DOHH2 (cell line): ENCODE measurements around the gene NOCT.

Experiments used
- EZH2phosphoT487 ChIP-seq: fragments of 200-600 bp; sonication (generic); IDR thresholded peaks from 2 replicates; pipeline ENCODE4 v1.6.1; 2017; ENCODE audit warnings: borderline replicate concordance, mild to moderate bottlenecking, antibody characterized with exemption, low read length, moderate library complexity, mixed read lengths
- TF ChIP-seq, protein P1 (sequence below): fragments of 200-600 bp; sonication (generic); IDR thresholded peaks from one replicate; pipeline ENCODE4 v1.5.1; 2014; ENCODE audit warnings: antibody characterized with exemption, mild to moderate bottlenecking, low read depth, low read length; ENCODE audit not compliant: poor library complexity, severe bottlenecking

DNA sequence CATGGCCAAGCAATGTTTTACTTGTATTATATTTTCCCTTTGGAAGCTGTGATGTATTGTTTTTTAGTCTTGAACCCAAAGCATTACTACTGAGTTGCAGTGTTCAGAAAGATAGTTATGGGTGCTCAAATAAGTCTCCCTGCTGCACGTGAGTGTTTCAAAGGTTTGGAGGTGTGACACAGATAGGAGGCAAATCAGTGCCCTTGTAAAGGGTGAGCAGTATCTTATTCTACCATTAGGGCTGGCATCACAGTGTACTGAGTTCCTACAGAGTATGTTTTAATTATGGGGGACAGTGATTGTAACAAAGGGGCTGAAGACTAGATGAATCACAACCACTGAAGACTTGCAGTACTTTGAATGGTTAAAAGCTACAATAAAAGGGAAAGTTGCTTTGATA is 38.3 kb downstream of the NOCT start:
- no peak for TF ChIP-seq EZH2phosphoT487
- TF ChIP-seq, protein P1, sequence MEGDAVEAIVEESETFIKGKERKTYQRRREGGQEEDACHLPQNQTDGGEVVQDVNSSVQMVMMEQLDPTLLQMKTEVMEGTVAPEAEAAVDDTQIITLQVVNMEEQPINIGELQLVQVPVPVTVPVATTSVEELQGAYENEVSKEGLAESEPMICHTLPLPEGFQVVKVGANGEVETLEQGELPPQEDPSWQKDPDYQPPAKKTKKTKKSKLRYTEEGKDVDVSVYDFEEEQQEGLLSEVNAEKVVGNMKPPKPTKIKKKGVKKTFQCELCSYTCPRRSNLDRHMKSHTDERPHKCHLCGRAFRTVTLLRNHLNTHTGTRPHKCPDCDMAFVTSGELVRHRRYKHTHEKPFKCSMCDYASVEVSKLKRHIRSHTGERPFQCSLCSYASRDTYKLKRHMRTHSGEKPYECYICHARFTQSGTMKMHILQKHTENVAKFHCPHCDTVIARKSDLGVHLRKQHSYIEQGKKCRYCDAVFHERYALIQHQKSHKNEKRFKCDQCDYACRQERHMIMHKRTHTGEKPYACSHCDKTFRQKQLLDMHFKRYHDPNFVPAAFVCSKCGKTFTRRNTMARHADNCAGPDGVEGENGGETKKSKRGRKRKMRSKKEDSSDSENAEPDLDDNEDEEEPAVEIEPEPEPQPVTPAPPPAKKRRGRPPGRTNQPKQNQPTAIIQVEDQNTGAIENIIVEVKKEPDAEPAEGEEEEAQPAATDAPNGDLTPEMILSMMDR = no peak
